Amniotic epithelial cell (primary cell): ENCODE results near the gene CDH12.
"Not testable (repeated sequence)": the region's sequence is repeated elsewhere in the genome, so short reads cannot be mapped to it uniquely, and the experiment has no call there.

Experiments
- DNase-seq: peaks from one replicate; pipeline ENCODE4 v3.0.0-alpha.2; 2010; ENCODE audit warnings: low read depth

Gene CDH12

GRCh38 chr5:22649074-22649473 lies 204.1 kb downstream of the CDH12 start:
- DNase-seq, result peak; percentile 20

- DNase-seq, result no peak
These were observed 208.3 kb downstream of the CDH12 start for GRCh38 chr5:22644859-22645258.

GRCh38 chr5:22643356-22643755 lies 209.8 kb downstream of the CDH12 start:
- DNase-seq, result no peak

GRCh38 chr5:22631683-22632082 lies 221.5 kb downstream of the CDH12 start:
- DNase-seq, result no peak

- DNase-seq, result no peak
These were observed 226.1 kb downstream of the CDH12 start for GRCh38 chr5:22627029-22627428.

GRCh38 chr5:22625451-22625850 lies 227.7 kb downstream of the CDH12 start:
- no peak for DNase-seq

GRCh38 chr5:22621084-22621483 lies 232.1 kb downstream of the CDH12 start:
- DNase-seq, result no peak

- DNase-seq, result no peak
These were observed 237.2 kb downstream of the CDH12 start for GRCh38 chr5:22615964-22616363.

GRCh38 chr5:22614486-22615094 lies 238.6 kb downstream of the CDH12 start:
- no peak for DNase-seq

GRCh38 chr5:22612928-22613327 lies 240.2 kb downstream of the CDH12 start:
- no peak for DNase-seq

GRCh38 chr5:22611327-22611726 lies 241.8 kb downstream of the CDH12 start:
- DNase-seq, result no peak

GRCh38 chr5:22607498-22607897 lies 245.6 kb downstream of the CDH12 start:
- DNase-seq, result not testable (repeated sequence)

- no peak for DNase-seq
These were observed 247.7 kb downstream of the CDH12 start for GRCh38 chr5:22605473-22605872.

GRCh38 chr5:22604711-22605110 lies 248.4 kb downstream of the CDH12 start:
- DNase-seq, result no peak

- DNase-seq, result no peak
These were observed 254.3 kb downstream of the CDH12 start for GRCh38 chr5:22598796-22599195.

GRCh38 chr5:22596404-22596970 lies 256.7 kb downstream of the CDH12 start:
- peak; percentile 90 for DNase-seq

GRCh38 chr5:22594491-22594890 lies 258.7 kb downstream of the CDH12 start:
- no peak for DNase-seq

- no peak for DNase-seq
These were observed 259.6 kb downstream of the CDH12 start for GRCh38 chr5:22593592-22593991.

- DNase-seq, result no peak
These were observed 261.7 kb downstream of the CDH12 start for GRCh38 chr5:22591461-22591860.

- no peak for DNase-seq
These were observed 262.4 kb downstream of the CDH12 start for GRCh38 chr5:22590677-22591268.

GRCh38 chr5:22577711-22578110 lies 275.4 kb downstream of the CDH12 start:
- peak; percentile 6 for DNase-seq

GRCh38 chr5:22577006-22577405 lies 276.1 kb downstream of the CDH12 start:
- DNase-seq, result no peak

GRCh38 chr5:22572941-22573340 lies 280.2 kb downstream of the CDH12 start:
- no peak for DNase-seq

- DNase-seq, result peak; percentile 14
These were observed 285.2 kb downstream of the CDH12 start for GRCh38 chr5:22567983-22568382.
